Epithelial cell of esophagus (primary cell): ENCODE results near the gene ZKSCAN1.
"Not testable (repeated sequence)": the region's sequence is repeated elsewhere in the genome, so short reads cannot be mapped to it uniquely, and the experiment has no call there.

Experiments
- DNase-seq: peaks from one replicate; pipeline ENCODE4 v3.0.0; 2010; ENCODE audit warnings: low read depth
- H3K4me3 ChIP-seq: 2 replicates; pipeline ENCODE4 v1.5.1; 2011; ENCODE audit warnings: mild to moderate bottlenecking, low read length, control low read depth
- CTCF ChIP-seq: IDR thresholded peaks from 2 replicates; pipeline ENCODE4 v1.5.1; 2011; ENCODE audit warnings: low read depth, mild to moderate bottlenecking, low read length, control low read depth, inconsistent platforms; ENCODE audit not compliant: insufficient read depth; ENCODE audit errors: missing control alignments

Gene ZKSCAN1

GRCh38 chr7:100015232-100016214 lies at the start of gene ZKSCAN1:
Gene ZKSCAN1, plus strand, starts transcription at chr7:100015596. Its CDS starts 7,911 bp downstream, at chr7:100023507.
- H3K4me3 ChIP-seq = peak within 1 kb of the TSS; percentile 98
- peak; percentile 94 for DNase-seq
- no peak for TF ChIP-seq CTCF

- H3K4me3 ChIP-seq = no peak overlapping the region
- no peak for DNase-seq
- no peak for TF ChIP-seq CTCF
These were observed 46.1 kb upstream of the ZKSCAN1 start for GRCh38 chr7:99969298-99969697.

GRCh38 chr7:99969813-99970212 lies 45.6 kb upstream of the ZKSCAN1 start:
- DNase-seq, H3K4me3 ChIP-seq: not testable (repeated sequence)

GRCh38 chr7:99971242-99971641 lies 44.2 kb upstream of the ZKSCAN1 start:
- TF ChIP-seq CTCF = no peak
- no peak overlapping the region for H3K4me3 ChIP-seq
- no peak for DNase-seq

GRCh38 chr7:99973817-99974216 lies 41.6 kb upstream of the ZKSCAN1 start:
- not testable (repeated sequence) for H3K4me3 ChIP-seq
- peak; percentile 41 for DNase-seq

- no peak overlapping the region for H3K4me3 ChIP-seq
- no peak for TF ChIP-seq CTCF
- DNase-seq = no peak
These were observed 40.7 kb upstream of the ZKSCAN1 start for GRCh38 chr7:99974681-99975080.

- peak; percentile 38 for DNase-seq
- no peak within 1 kb of the TSS for H3K4me3 ChIP-seq
These were observed 39.4 kb upstream of the ZKSCAN1 start, which contains the start of gene AZGP1 for GRCh38 chr7:99975782-99976521. Gene AZGP1, minus strand, starts transcription at chr7:99976031. Its CDS starts 11 bp downstream, at chr7:99976020.

More at GRCh38 chr7:99975782-99976521, 39.4 kb upstream of the ZKSCAN1 start, which contains the start of gene AZGP1:
- TF ChIP-seq CTCF = no peak
